ENCODE data around the gene XYLT1.
"Not testable (repeated sequence)": the region's sequence is repeated elsewhere in the genome, so short reads cannot be mapped to it uniquely, and the experiment has no call there.

The XYLT1 gene

DNA sequence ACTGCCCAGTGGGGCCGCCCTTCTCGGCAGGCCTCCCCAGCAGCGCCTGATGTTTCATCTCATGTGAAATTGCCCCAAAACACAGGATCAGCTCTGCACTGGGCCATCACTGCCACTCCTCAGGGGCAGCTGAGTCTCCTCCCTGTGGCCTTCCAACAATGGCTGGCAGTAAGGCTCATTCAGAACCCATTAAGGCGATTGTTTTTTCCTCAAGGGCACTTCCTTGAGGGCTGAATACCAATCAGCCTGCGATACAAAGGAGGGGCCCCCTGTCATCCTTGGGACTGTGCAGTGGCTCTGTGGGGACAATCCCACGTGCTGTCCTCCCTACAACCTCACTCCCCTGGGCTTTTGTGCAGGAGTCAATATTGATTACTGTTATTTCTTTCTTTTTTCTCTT, 47.5 kb downstream of the XYLT1 start:
- DNase-seq: no peak

DNA sequence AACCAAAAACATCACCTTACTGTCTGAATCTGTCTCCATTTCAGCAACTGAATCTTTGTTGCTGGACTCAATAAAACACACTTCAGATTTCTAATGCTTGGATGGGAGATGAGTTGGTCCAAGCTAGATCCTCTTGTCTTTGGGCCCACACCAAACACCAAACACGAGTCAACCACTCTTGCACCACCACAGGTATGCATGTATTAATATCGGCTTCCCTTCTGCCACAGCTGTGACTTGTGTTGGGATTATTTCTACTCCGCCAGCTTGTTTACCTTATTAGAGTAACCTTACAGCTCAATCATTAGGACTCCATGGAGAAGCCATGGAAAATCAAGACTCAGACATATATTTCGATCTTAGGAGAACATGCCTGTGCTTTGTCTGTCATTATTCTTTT, 49.9 kb downstream of the XYLT1 start:
- no peak for DNase-seq

DNA sequence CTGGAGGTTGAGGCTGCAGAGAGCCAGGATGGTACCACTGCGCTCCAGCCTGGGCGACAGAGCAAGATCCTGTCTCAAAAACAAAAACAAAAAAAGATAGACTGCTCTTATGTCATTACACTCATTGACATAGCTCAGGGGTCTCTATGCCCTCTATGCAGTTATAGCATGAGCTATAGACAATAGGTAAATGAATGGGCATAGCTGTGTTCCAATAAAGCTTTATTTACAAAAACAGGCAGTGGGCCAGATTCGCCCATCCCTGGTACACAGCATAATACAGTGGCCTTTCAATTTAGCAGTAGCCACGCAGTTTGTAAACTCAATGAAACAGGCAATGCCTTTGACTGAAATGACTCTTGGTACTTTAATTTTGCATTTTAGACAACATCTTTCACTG, 51.5 kb downstream of the XYLT1 start:
- DNase-seq: no peak

DNA sequence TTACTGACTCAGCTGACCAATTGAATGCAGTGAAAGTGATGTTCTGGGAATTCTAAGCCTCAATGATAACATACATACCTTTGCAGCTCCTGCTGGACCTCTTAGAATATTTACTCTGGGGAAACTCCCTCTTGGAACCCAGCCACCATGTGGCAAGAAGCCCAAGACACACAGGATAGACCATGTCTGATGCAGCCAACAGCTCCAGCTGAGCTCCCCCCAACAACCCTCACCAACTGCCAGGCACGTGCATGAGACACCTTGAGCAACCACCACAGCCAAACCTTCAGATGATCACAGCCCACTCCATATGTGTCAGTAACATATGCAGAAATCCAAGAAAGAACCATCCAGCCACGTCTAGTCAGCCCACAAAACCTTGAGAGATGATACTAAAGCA, 53.0 kb downstream of the XYLT1 start:
- DNase-seq: no peak

DNA sequence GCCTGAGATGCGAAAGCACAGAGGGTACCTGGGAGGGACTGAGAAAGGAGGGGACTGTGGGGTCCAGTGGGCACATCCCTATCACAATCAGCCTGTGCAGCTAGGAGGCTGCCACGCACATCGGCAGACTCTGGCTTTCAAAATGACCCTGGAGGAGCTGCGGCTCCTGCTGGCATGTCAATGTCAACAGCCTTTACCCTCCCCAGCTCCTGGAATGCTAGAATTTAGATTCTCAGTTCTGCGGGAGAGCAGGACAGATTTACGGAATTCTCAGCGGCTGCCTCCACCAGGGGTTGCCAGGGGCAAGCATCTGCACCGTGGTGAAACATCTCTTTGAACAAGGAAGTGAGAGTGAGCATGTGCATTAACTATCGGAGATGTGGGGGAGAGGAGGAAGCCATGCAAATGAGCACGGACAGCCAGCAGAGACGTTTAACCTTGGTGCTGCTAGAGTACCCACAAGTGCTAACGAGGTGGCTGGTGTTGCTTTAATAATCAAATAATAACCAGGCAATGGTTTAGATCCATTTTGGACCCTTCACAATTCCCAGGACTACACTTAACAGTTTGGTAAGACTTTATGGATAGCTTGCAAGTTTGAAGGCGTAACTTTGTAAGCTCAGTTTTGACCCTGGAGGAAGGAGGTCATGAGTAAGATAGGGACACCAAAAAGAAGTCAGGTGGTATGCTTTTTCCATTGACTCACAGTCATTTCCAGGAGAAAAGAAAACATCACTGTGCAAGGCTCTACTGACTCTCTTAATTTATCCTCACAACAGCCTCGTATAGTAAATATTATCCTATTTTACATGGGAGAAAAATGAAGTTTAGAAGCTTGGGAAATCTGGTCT, 54.1 kb downstream of the XYLT1 start:
- peak; percentile 72 for DNase-seq

- DNase-seq: no peak
Observed at GRCh38 chr16:17414916-17415315, 55.8 kb downstream of the XYLT1 start.

- no peak for DNase-seq
Observed at GRCh38 chr16:17414421-17414820, 56.3 kb downstream of the XYLT1 start.

DNA sequence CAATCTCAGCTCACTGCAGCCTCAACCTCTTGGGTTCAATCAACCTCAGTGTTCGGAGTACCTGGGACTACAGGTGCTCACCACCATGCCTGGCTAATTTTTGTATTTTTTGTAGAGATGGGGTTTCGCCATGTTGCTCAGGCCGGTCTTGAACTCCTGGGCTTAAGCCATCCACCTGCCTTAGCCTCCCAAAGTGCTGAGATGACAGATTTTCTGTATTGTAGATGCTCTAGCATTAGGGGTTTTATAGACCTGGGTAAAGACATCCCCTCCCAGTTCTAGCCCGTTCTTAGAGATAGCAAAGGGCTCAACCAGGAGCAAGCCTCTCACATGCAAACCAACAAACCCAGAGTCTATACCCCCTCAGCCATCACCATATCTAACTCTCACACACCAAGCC, 57.3 kb downstream of the XYLT1 start:
- DNase-seq: no peak

- DNase-seq: no peak
Observed at GRCh38 chr16:17412791-17413190, 58.0 kb downstream of the XYLT1 start.

DNA sequence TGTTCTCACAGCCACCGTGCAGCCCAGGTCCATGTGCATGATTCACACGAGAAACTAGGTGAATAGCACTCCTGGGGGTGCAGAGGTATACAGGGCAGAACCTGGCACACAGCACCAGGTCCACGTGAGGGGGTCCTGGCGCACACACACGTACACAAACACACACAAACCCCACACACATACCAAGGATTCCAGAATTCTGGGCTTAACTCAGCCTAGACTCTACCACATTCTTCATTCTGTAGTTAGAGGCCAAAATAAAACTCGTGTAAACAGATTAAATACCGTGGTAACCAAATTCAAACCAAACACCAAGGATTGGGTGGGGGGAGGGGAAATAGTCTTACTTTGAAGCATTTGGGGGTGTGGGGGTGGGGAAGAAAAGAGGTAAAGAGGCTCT, 58.5 kb downstream of the XYLT1 start:
- DNase-seq: no peak

DNA sequence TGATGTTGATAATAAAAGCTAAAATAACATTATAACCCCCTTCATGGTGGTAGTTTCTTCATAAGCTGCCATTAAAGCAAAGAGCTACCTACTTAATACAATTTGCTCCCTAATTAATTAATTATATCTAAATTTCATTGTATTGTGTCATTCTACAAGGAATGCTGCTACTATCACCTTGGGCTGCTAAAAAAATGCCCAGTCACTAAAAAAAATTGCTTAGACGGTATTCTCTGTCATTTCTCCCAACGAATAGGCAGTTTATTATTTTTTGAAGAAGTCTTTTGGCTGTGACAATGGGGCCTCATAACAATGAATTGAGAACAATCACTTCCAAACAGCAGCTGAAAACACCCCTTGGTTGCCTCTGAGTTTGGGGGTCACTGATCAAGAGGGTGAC, 59.5 kb downstream of the XYLT1 start:
- DNase-seq: no peak

GRCh38 chr16:17410316-17410715, 60.4 kb downstream of the XYLT1 start:
- not testable (repeated sequence) for DNase-seq

DNA sequence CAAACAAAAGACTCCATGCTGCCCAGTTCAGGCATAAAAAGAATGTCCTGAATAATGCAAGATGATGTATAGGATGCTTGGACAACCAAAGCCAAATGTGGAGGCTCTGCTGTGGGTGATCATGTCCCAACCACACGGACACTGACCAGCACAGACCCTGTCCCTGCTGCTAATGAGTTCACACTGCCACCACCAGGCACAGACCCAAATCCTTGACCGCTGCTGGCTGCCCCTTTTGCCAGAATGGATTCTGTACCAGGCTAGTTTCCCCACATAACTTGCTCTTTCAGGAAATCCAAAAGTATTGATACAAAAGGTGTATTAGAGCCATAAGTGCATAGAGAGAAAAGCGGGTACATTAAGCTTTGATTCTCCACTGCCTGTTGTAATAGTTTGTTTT, 60.9 kb downstream of the XYLT1 start:
- no peak for DNase-seq

DNA sequence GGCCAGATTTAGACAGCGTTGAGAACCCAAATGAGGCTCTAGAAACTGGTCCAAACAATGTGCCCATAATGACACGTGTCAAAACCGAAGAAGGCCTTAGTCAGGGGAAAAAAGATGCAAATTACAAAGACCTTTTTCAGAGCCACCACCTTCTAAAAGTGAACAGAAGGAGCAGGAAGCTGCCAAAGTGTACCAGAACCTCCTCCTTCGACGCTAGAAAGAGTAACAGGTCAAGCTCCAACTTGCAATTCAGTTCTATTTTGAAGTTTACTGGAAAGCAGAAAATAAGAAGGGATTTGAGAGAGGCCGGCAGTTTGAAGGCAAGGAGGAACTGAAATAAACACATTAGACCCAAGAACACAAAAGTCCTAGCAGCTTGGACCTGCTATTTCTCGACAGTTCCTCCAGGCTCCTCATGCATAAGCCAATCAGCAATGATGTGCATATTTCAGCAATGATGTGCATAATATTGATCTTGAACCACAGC, 61.8 kb downstream of the XYLT1 start:
- DNase-seq: peak; percentile 40

DNA sequence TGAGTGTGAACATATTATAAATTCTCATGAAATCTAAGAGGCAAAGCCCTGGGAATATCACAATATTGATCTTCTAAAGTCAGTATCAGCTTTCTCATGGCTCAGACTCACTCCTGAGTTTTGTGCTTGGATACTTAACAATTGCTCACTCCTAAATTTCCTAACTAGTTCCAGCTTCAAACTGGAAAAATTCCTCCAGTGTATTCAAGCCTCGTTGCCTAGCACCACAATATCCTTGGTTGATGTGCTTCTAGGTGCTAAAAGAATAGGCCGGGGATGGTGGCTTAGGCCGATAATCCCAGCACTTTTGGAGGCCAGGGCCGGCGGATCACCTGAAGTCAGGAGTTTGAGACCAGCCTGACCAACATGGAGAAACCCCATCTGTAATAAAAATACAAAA, 62.5 kb downstream of the XYLT1 start:
- DNase-seq: no peak

DNA sequence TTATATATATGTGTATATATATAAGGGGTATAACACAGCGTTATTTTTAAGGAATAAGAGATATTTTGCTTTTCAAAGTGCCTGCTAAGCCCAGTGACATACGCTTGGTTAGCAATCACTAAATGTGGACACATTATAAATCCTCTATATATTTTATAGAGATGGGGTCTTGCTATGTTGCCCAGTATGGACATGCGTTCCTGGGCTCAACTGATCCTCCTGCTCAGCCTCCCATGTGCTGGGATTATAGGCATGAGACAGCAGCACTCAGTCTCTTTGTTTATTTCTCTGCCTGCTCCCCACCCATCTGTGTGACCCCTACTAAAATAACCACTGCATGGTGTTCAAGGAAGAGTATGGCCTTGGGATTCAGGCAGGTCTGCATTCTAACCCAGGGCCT, 63.4 kb downstream of the XYLT1 start:
- no peak for DNase-seq

DNA sequence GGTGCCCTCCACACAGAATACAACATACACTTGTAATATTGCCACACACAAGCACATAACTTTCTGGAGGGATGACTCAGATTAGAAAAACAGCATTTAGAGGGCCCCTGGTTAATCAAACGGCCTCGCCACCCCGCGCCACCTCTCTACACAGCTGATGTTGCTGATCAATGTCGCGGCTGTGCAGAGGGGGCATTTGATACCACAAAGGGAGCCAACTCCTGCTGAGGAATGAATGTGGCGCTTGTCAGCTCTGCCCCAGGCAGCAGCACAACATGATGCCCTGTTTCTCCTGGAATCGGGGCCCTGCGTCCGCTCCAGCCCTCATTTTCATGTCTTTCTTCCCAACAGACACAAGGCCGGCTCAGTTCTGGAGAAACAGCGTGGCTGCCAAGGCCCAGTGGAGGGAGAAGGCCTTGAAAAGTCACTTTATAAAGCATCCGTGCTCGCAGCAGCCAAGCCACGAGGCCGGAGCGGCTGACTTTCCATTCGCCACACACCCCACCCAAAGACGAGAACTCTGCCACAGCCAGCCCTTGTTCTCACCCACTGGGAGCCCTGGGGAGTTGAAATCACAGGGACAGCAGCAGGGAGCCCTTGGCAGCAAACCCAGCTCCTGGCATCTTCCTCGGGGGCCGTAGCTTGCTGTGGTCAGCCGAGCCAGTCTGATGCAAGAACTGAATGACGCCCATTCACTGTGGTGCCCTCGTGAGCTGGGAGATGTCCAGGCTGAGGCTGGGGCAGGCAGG, 65.6 kb downstream of the XYLT1 start:
- no peak for DNase-seq

- DNase-seq: peak; percentile 49
Observed at GRCh38 chr16:17403859-17404545, 66.8 kb downstream of the XYLT1 start.

GRCh38 chr16:17403156-17403809, 67.5 kb downstream of the XYLT1 start:
- DNase-seq: no peak

GRCh38 chr16:17397499-17397891, 73.3 kb downstream of the XYLT1 start:
- peak; percentile 58 for DNase-seq

- peak; percentile 25 for DNase-seq
Observed at GRCh38 chr16:17396762-17397498, 73.8 kb downstream of the XYLT1 start.

GRCh38 chr16:17395849-17396480, 74.8 kb downstream of the XYLT1 start:
- DNase-seq: no peak
